ENCODE data around the gene METRN. TPM values are rescaled to one million over a fixed set of nuclear protein-coding genes. Genes with fewer than 3 reads are reported as not detected.

Gene METRN
- total and polyA plus RNA-seq, 12 donors, result 51.4 to 103 (median 60.5) TPM

- WGBS, 2 donors, result 17 to 18% methylated on average over 9 of the region's 9 CpGs
- H3K4me1 ChIP-seq, result peaks cover 18 to 42% (median 34%) of the 10 kb centered on the region in 9 donors
- peaks cover 0 to 32% (median 23%) of the 10 kb centered on the region in 7 donors for H3K27me3 ChIP-seq
- no peak for TF ChIP-seq CTCF (IDR thresholded peaks at IDR 0.05)
- intact Hi-C loops (cut with DNase I), result no loop called here
- ATAC-seq, result no peak
- H3K4me3 ChIP-seq, result peak overlapping the region in 3 of 10 donors; percentile 44 to 64 (median 56)
- no peak overlapping the region for H3K27ac ChIP-seq
- H3K36me3 ChIP-seq, result peaks cover 0 to 20% (median 0%) of the 10 kb centered on the region in 9 donors
- no peak for DNase-seq
- H3K9me3 ChIP-seq, result no peaks in the 10 kb centered on the region
Observed at GRCh38 chr16:726188-726437, 11.2 kb downstream of the METRN start.

GRCh38 chr16:726438-727290 lies 11.7 kb downstream of the METRN start, which contains the start of the genes CCDC78 and HAGHL:
Gene CCDC78, minus strand, starts transcription at chr16:726443. Its CDS starts 76 bp downstream, at chr16:726367.
Gene HAGHL, plus strand, starts transcription at chr16:727106. Its CDS starts 404 bp downstream, at chr16:727510.
- intact Hi-C loops (cut with DNase I), result no loop called here
- WGBS, 2 donors, result 1 to 2% methylated on average over 64 to 88 of the region's 88 CpGs
- Histone ChIP-seq H3K4me1 (peaks cover 15 to 39% (median 30%) of the 10 kb centered on the region in 9 donors), H3K36me3 (peaks cover 0 to 25% (median 0%) of the 10 kb centered on the region in 9 donors), H3K27me3 (peaks cover 0 to 32% (median 23%) of the 10 kb centered on the region in 7 donors), H3K9me3 (no peaks in the 10 kb centered on the region), H3K27ac (peak within 1 kb of the TSS in 3 of 10 donors; percentile 39 to 59 (median 58)), H3K4me3 (peak within 1 kb of the TSS; percentile 44 to 70 (median 56))
- peak; percentile 54 to 73 for DNase-seq
- ATAC-seq, result peak; percentile 3 to 56 (median 24)
- no peak for TF ChIP-seq CTCF (IDR thresholded peaks at IDR 0.05)

DNA sequence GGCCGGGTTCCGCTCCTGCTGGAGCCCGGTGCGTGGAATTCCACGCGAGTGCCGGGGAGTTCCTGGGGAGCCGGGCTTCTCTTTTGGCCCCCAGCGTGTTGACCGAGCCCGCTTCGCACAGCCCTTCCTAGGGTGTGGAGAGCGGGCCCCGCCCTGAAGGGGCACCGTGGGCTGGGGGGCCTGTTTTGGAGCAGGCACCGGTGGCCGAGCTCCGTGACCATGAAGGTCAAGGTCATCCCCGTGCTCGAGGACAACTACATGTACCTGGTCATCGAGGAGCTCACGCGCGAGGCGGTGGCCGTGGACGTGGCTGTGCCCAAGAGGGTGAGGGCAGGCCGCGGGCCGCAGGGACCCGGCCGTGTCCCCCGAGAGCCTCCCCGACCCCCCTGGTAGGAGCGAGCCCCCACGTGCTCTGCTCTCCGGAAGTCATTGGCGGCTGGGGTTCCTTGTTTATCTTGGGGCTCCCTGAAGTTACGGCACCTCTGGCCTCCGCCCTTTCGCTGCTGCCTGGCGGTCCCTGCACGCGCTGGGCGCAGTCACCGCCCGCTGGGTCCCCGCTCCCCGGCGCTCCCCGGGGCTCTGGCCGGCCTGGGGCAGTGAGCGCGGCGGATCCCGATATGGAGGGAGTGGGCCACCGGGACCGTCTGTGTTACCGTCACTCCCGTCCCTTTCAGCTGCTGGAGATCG lies 12.5 kb downstream of the METRN start:
- Histone ChIP-seq H3K9me3 (no peaks in the 10 kb centered on the region), H3K4me1 (peaks cover 12 to 31% (median 24%) of the 10 kb centered on the region in 9 donors), H3K36me3 (peaks cover 0 to 32% (median 7%) of the 10 kb centered on the region in 9 donors), H3K4me3 (peak overlapping the region; percentile 44 to 70 (median 56)), H3K27me3 (peaks cover 0 to 32% (median 23%) of the 10 kb centered on the region in 7 donors), H3K27ac (peak overlapping the region in 3 of 10 donors; percentile 39 to 59 (median 58))
- ATAC-seq (peak in 2 of 8 donors; percentile 1 to 3), DNase-seq (no peak)
- 0 to 1% methylated on average over 61 of the region's 61 CpGs for WGBS, 2 donors
- no peak for TF ChIP-seq CTCF (IDR thresholded peaks at IDR 0.05)
- intact Hi-C loops (cut with DNase I), result no loop called here
